CD8-positive, alpha-beta memory T cell (primary cell): ENCODE measurements around the gene MRPL30. TPM values are rescaled to one million over a fixed set of nuclear protein-coding genes. Genes with fewer than 3 reads are reported as not detected.
"Not testable (repeated sequence)": the region's sequence is repeated elsewhere in the genome, so short reads cannot be mapped to it uniquely, and the experiment has no call there.

ENCODE experiments used
- CTCF ChIA-PET: fragments of 350-600 bp; sonication (Branson Sonifier 250); formaldehyde crosslinking; loops from one replicate; lab custom pipeline; 2021; ENCODE audit warnings: antibody characterized with exemption; lab: Charles Lee
- POLR2A ChIA-PET: fragments of 350-600 bp; sonication (Branson Sonifier 250); formaldehyde crosslinking; loops from one replicate; lab custom pipeline; 2021; ENCODE audit warnings: antibody characterized with exemption; lab: Charles Lee
- DNase-seq, 5 donors: peaks; one replicate each; pipeline versions ENCODE4 v3.0.0 to v3.0.0-alpha.2; 2020 to 2022; ENCODE audit warnings: mixed read lengths in 1 of 5
- H3K27ac ChIP-seq: one replicate; pipeline ENCODE4 v1.7.0; 2013; ENCODE audit warnings: low read depth, mild to moderate bottlenecking, low read length, moderate library complexity
- H3K27me3 ChIP-seq: 2 replicates; pipeline ENCODE4 v1.7.0; 2013; ENCODE audit warnings: low read length, mild to moderate bottlenecking; ENCODE audit not compliant: insufficient read depth, poor library complexity, severe bottlenecking
- H3K36me3 ChIP-seq: 2 replicates; pipeline ENCODE4 v1.7.0; 2013; ENCODE audit warnings: mild to moderate bottlenecking, low read length, moderate library complexity; ENCODE audit not compliant: insufficient read depth
- H3K4me1 ChIP-seq: 2 replicates; pipeline ENCODE4 v1.7.0; 2013; ENCODE audit warnings: mild to moderate bottlenecking, low read length, moderate library complexity; ENCODE audit not compliant: insufficient read depth
- H3K4me3 ChIP-seq: 2 replicates; pipeline ENCODE4 v1.7.0; 2013; ENCODE audit warnings: mild to moderate bottlenecking, low read length
- H3K9me3 ChIP-seq: 2 replicates; pipeline ENCODE4 v1.7.0; 2013; ENCODE audit warnings: mild to moderate bottlenecking, low read length
- H3K27ac Mint-ChIP-seq, 8 donors: one replicate each; pipeline ENCODE4 v1.8.0; 2020 to 2021; ENCODE audit warnings: mixed read lengths in 8 of 8, mild to moderate bottlenecking in 6 of 8, inconsistent platforms in 3 of 8, moderate library complexity in 3 of 8
- H3K27me3 Mint-ChIP-seq, 2 donors: one replicate each; pipeline ENCODE4 v1.8.0; 2020 to 2021; ENCODE audit warnings: mixed read lengths in 2 of 2, mild to moderate bottlenecking in 1 of 2, moderate library complexity in 1 of 2
- H3K36me3 Mint-ChIP-seq, 3 donors: one replicate each; pipeline ENCODE4 v1.8.0; 2020 to 2021; ENCODE audit warnings: mixed read lengths in 3 of 3, inconsistent platforms in 1 of 3, mild to moderate bottlenecking in 1 of 3
- H3K4me1 Mint-ChIP-seq, 3 donors: one replicate each; pipeline ENCODE4 v1.8.0; 2020 to 2021; ENCODE audit warnings: mixed read lengths in 3 of 3, inconsistent platforms in 1 of 3, mild to moderate bottlenecking in 1 of 3
- H3K4me3 Mint-ChIP-seq, 7 donors: one replicate each; pipeline ENCODE4 v1.8.0; 2020 to 2021; ENCODE audit warnings: mixed read lengths in 7 of 7, mild to moderate bottlenecking in 6 of 7, moderate library complexity in 4 of 7, inconsistent platforms in 2 of 7
- H3K9me3 Mint-ChIP-seq, 5 donors: one replicate each; pipeline ENCODE4 v1.8.0; 2020 to 2022; ENCODE audit warnings: mixed read lengths in 5 of 5, mild to moderate bottlenecking in 3 of 5, moderate library complexity in 2 of 5, inconsistent platforms in 1 of 5
- polyA plus RNA-seq: library from polyadenylated mRNA; unstranded; fragments of 300-500 nt; fragmentation: Illumina TruSeq; gene quantifications from one replicate; pipeline ENCODE4 v1.2.3, GENCODE V29; 2021
- total RNA-seq, 2 experiments: library from RNA; stranded (reverse); gene quantifications; one replicate each; pipeline ENCODE4 v1.2.3, GENCODE V29; 2021

MRPL30 gene
- total and polyA plus RNA-seq, 3 experiments from 2014 or later: 22.8 to 29.8 (median 28.8) TPM

DNA sequence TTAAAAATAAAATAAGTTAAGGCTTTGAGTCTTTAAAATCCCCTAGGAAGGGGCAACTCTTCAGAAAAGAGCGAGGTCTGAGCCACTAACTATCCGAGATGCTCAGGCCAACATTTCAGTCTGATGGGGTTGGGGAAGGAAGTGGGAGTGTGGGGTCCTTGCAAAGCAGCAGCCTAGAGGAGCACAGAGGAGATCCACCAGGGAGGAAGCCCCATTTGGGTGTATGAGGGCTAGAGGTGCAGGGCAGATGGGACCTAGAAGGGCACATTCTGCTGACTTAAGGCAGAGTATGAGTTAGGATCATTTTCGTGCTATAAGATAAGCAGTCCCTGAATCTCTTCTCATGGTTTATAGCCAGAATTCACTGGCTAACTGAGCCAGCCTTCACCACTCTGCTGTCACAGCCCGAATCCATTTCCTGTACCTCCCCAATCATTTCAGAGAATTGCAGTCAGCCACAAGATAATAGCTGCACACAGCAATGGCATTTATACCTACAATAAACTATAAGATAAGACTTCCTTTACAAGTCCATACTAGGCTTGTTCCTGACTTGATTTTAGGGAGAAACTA is 37.0 kb downstream of the MRPL30 start:
- H3K36me3 ChIP-seq: no peaks in the 10 kb centered on the region
- no peak overlapping the region for H3K27ac ChIP-seq
- no peak for DNase-seq
- Mint-ChIP-seq H3K9me3 (no peaks in the 10 kb centered on the region), H3K27me3 (no peaks in the 10 kb centered on the region), H3K4me1 (no peaks in the 10 kb centered on the region), H3K36me3 (peaks cover 21 to 27% (median 21%) of the 10 kb centered on the region in 3 donors), H3K4me3 (no peak overlapping the region), H3K27ac (peak overlapping the region in 1 of 8 donors; percentile 77)
- ChIA-PET CTCF (no interaction called here), POLR2A (no interaction called here)
- no peak overlapping the region for H3K4me3 ChIP-seq
- no peaks in the 10 kb centered on the region for H3K4me1 ChIP-seq
- H3K27me3 ChIP-seq: no peaks in the 10 kb centered on the region
- H3K9me3 ChIP-seq: no peaks in the 10 kb centered on the region

DNA sequence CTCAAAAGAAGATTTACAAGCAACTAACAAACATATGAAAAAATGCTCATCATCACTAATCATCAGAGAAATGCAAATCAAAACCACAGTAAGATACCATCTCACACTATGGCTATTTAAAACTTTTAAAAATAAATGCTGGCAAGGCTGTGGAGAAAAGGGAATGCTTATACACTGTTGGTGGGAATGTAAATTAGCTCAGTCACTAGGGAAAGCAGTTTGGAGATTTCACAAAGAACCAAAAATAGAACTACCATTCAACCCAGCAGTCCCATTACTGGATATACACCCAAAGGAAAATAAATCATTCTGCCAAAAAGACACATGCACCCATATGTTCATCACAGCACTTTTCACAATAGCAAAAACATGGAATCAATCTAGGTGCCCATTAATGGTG is 52.2 kb downstream of the MRPL30 start:
- Mint-ChIP-seq H3K9me3 (peaks cover 12 to 44% (median 28%) of the 10 kb centered on the region in 5 donors), H3K36me3 (peaks cover 0 to 50% (median 0%) of the 10 kb centered on the region in 3 donors)
- H3K4me3 ChIP-seq, CTCF ChIA-PET, POLR2A ChIA-PET, H3K27ac Mint-ChIP-seq, H3K27me3 ChIP-seq, H3K27ac ChIP-seq, H3K4me1 Mint-ChIP-seq, H3K27me3 Mint-ChIP-seq, H3K36me3 ChIP-seq, H3K4me3 Mint-ChIP-seq, H3K4me1 ChIP-seq, DNase-seq, H3K9me3 ChIP-seq: not testable (repeated sequence)

DNA sequence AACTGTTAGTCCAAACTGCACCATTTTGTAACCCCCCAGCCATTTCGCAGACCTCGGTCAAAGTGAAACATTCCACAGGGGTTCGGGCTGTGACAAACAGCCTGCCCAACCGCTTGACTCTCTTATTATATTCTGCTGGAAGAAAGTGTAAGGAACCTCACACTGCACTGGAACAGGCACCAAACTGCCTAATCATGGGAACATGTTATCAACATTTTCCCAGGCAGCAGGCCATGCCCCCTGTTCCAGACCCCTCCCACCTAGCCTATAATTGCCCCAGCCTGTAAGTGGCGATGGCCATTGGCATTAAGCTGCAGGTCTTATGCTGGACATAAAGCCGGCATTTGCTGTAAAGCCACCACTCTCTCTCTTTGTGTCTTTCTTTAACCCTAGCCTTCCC is 57.6 kb downstream of the MRPL30 start:
- H3K9me3 ChIP-seq: no peaks in the 10 kb centered on the region
- DNase-seq: no peak
- no peaks in the 10 kb centered on the region for H3K36me3 ChIP-seq
- H3K27me3 Mint-ChIP-seq: no peaks in the 10 kb centered on the region
- H3K9me3 Mint-ChIP-seq: peaks cover 0 to 13% (median 5%) of the 10 kb centered on the region in 5 donors
- no peak overlapping the region for H3K27ac Mint-ChIP-seq
- no peak overlapping the region for H3K4me3 ChIP-seq
- no peak overlapping the region for H3K4me3 Mint-ChIP-seq
- H3K36me3 Mint-ChIP-seq: peaks cover 0 to 17% (median 3%) of the 10 kb centered on the region in 3 donors
- no peaks in the 10 kb centered on the region for H3K27me3 ChIP-seq
- ChIA-PET CTCF (no interaction called here), POLR2A (no interaction called here)
- H3K27ac ChIP-seq: no peak overlapping the region
- H3K4me1 Mint-ChIP-seq: no peaks in the 10 kb centered on the region
- H3K4me1 ChIP-seq: no peaks in the 10 kb centered on the region

DNA sequence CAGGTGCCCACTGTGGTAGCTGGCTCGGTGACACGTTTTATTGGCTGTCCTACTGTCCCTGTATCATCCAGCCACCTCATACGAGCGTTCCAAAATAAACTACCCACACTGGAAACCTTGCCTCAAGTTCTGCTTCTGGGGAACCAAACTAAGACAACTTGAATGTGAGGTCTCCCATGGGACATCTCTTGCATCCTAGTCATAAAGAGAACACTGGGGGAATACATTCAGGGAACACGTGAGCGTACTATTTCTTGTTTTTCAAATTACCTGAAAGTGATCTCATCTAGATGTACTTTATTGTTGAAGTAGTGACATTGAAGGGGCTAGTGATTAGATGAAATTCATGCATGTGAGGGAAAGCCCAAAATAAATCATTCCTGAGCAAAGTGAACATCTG is 59.4 kb downstream of the MRPL30 start:
- DNase-seq: no peak
- H3K27me3 ChIP-seq: no peaks in the 10 kb centered on the region
- Mint-ChIP-seq H3K4me3 (no peak overlapping the region), H3K9me3 (no peaks in the 10 kb centered on the region), H3K36me3 (peaks cover 0 to 3% (median 0%) of the 10 kb centered on the region in 3 donors), H3K27me3 (no peaks in the 10 kb centered on the region), H3K27ac (no peak overlapping the region), H3K4me1 (no peaks in the 10 kb centered on the region)
- ChIA-PET CTCF (no interaction called here), POLR2A (interaction anchor here (0.6 kb wide), 1 partner anchor 58 kb away, joined by 3 read pairs; no protein-coding TSS in a partner anchor)
- H3K4me1 ChIP-seq: no peaks in the 10 kb centered on the region
- no peak overlapping the region for H3K4me3 ChIP-seq
- no peaks in the 10 kb centered on the region for H3K36me3 ChIP-seq
- H3K27ac ChIP-seq: no peak overlapping the region
- no peaks in the 10 kb centered on the region for H3K9me3 ChIP-seq

DNA sequence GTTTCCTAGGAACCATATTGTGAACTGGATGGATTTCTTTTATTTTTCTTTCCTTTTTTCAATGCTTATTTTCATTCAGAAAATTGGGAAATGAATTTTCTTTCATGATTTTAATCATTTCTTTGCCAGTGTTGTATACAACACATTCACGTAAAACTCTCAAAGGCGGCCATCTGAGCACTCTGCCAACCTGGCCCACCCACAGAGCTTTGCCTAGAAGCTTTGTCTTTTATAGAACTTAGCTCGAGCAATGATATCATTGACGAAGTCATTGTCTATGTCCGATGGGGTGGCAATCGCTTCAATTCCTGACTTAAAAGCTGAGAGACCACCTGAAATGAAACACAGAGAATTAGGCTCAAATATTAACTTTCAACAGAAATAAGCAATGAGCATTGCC is 61.2 kb downstream of the MRPL30 start:
- no peaks in the 10 kb centered on the region for H3K4me1 Mint-ChIP-seq
- no peak overlapping the region for H3K4me3 Mint-ChIP-seq
- no peaks in the 10 kb centered on the region for H3K36me3 ChIP-seq
- no peaks in the 10 kb centered on the region for H3K27me3 ChIP-seq
- H3K36me3 Mint-ChIP-seq: peaks cover 8 to 12% (median 9%) of the 10 kb centered on the region in 3 donors
- no peak overlapping the region for H3K27ac Mint-ChIP-seq
- H3K27ac ChIP-seq: no peak overlapping the region
- CTCF ChIA-PET: no interaction called here
- H3K4me3 ChIP-seq: no peak overlapping the region
- POLR2A ChIA-PET: no interaction called here
- H3K27me3 Mint-ChIP-seq: no peaks in the 10 kb centered on the region
- peaks cover 0 to 3% (median 1%) of the 10 kb centered on the region in 5 donors for H3K9me3 Mint-ChIP-seq
- DNase-seq: no peak
- no peaks in the 10 kb centered on the region for H3K9me3 ChIP-seq
- no peaks in the 10 kb centered on the region for H3K4me1 ChIP-seq

Other genes with a start within 250 kb of the MRPL30 start
- under 1 TPM; 0.22 to 0.27 TPM for gene CRACDL, start 245.0 kb upstream of the MRPL30 start, total RNA-seq
- gene CRACDL, start 245.0 kb upstream of the MRPL30 start, polyA plus RNA-seq: 1.2 TPM
- gene C2orf15, start 39.5 kb upstream of the MRPL30 start, total RNA-seq: under 1 TPM; 0.86 to 0.92 TPM
- gene C2orf15, start 39.5 kb upstream of the MRPL30 start, polyA plus RNA-seq: 4.7 TPM
- gene TSGA10, start 26.2 kb upstream of the MRPL30 start, total RNA-seq: 1 to 10 TPM; 6.4 to 6.7 TPM
- 16.8 TPM for gene TSGA10, start 26.2 kb upstream of the MRPL30 start, polyA plus RNA-seq
- gene LIPT1, start 26.2 kb upstream of the MRPL30 start, total RNA-seq: 1 to 10 TPM; 4.9 to 5.5 TPM
- gene LIPT1, start 26.2 kb upstream of the MRPL30 start, polyA plus RNA-seq: 21.9 TPM
- 10 to 100 TPM; 55.4 to 58.7 TPM for gene MITD1, start 126 bp upstream of the MRPL30 start, total RNA-seq
- gene MITD1, start 126 bp upstream of the MRPL30 start, polyA plus RNA-seq: 43.1 TPM
- gene LYG2, start 74.5 kb downstream of the MRPL30 start, total RNA-seq: not detected
- gene LYG2, start 74.5 kb downstream of the MRPL30 start, polyA plus RNA-seq: not detected
- gene LYG1, start 120.0 kb downstream of the MRPL30 start, total RNA-seq: 1 to 10 TPM; 1.0 to 1.1 TPM
- not detected for gene LYG1, start 120.0 kb downstream of the MRPL30 start, polyA plus RNA-seq
- 10 to 100 TPM; 32.9 to 34.1 TPM for gene TXNDC9, start 155.1 kb downstream of the MRPL30 start, total RNA-seq
- gene TXNDC9, start 155.1 kb downstream of the MRPL30 start, polyA plus RNA-seq: 51.3 TPM
- gene EIF5B, start 156.2 kb downstream of the MRPL30 start, total RNA-seq: 10 to 100 TPM; 82.8 to 96.2 TPM
- 18.1 TPM for gene EIF5B, start 156.2 kb downstream of the MRPL30 start, polyA plus RNA-seq